Mesothelial cell of epicardium (in vitro differentiated cells): ENCODE data around the gene ASIC5. TPM values are rescaled to one million over a fixed set of nuclear protein-coding genes. Genes with fewer than 3 reads are reported as not detected.
"Not testable (repeated sequence)": the region's sequence is repeated elsewhere in the genome, so short reads cannot be mapped to it uniquely, and the experiment has no call there.

Experiments used
- DNase-seq, 2 experiments: peaks; one replicate each; pipeline ENCODE4 v3.0.0; 2021; ENCODE audit warnings: low spot score in 2 of 2; ENCODE audit not compliant: unreplicated experiment in 2 of 2
- H3K27ac Mint-ChIP-seq: 2 replicates; pipeline ENCODE4 v1.8.0; 2021; ENCODE audit warnings: mixed read lengths
- H3K27me3 Mint-ChIP-seq: 2 replicates; pipeline ENCODE4 v1.8.0; 2021; ENCODE audit warnings: low read depth, mixed read lengths
- H3K36me3 Mint-ChIP-seq: 2 replicates; pipeline ENCODE4 v1.8.0; 2021; ENCODE audit warnings: mixed read lengths
- H3K4me1 Mint-ChIP-seq: 2 replicates; pipeline ENCODE4 v1.8.0; 2021; ENCODE audit warnings: mixed read lengths
- H3K4me3 Mint-ChIP-seq: 2 replicates; pipeline ENCODE4 v1.8.0; 2021; ENCODE audit warnings: mild to moderate bottlenecking, moderate library complexity, mixed read lengths
- H3K9me3 Mint-ChIP-seq: 2 replicates; pipeline ENCODE4 v1.8.0; 2021; ENCODE audit warnings: mixed read lengths
- CTCF ChIP-seq: fragments of 200-600 bp; sonication (generic); IDR thresholded peaks from one replicate; pipeline ENCODE4 v1.5.0; 2021; ENCODE audit warnings: antibody characterized with exemption; ENCODE audit not compliant: unreplicated experiment
- total RNA-seq: library from RNA; stranded (reverse); gene quantifications from 3 replicates; pipeline ENCODE4 v1.2.1, GENCODE V29; 2021

Gene ASIC5
- total RNA-seq, 1 donor from 2014 or later: not detected

- H3K4me1 Mint-ChIP-seq: peaks cover 26% of the 10 kb centered on the region
- H3K9me3 Mint-ChIP-seq: peaks cover 11% of the 10 kb centered on the region
- no peaks in the 10 kb centered on the region for H3K27me3 Mint-ChIP-seq
- no peak for TF ChIP-seq CTCF
- peak overlapping the region; percentile 40 for H3K27ac Mint-ChIP-seq
- H3K36me3 Mint-ChIP-seq: peaks cover 7% of the 10 kb centered on the region
- H3K4me3 Mint-ChIP-seq: no peak overlapping the region
- no peak for DNase-seq
Measured at GRCh38 chr4:155900381-155900780, 34.3 kb upstream of the ASIC5 start.

- no peak overlapping the region for H3K4me3 Mint-ChIP-seq
- TF ChIP-seq CTCF: no peak
- DNase-seq: no peak
- peaks cover 22% of the 10 kb centered on the region for H3K4me1 Mint-ChIP-seq
- peak overlapping the region; percentile 81 for H3K27ac Mint-ChIP-seq
- peaks cover 7% of the 10 kb centered on the region for H3K36me3 Mint-ChIP-seq
- no peaks in the 10 kb centered on the region for H3K27me3 Mint-ChIP-seq
- H3K9me3 Mint-ChIP-seq: peaks cover 14% of the 10 kb centered on the region
Measured at GRCh38 chr4:155899891-155900290, 33.8 kb upstream of the ASIC5 start.

- not testable (repeated sequence) for H3K36me3 Mint-ChIP-seq, DNase-seq, H3K27ac Mint-ChIP-seq, H3K4me3 Mint-ChIP-seq, H3K27me3 Mint-ChIP-seq
- peaks cover 20% of the 10 kb centered on the region for H3K9me3 Mint-ChIP-seq
- peaks cover 11% of the 10 kb centered on the region for H3K4me1 Mint-ChIP-seq
Measured at GRCh38 chr4:155898371-155898770, 32.3 kb upstream of the ASIC5 start.

DNA sequence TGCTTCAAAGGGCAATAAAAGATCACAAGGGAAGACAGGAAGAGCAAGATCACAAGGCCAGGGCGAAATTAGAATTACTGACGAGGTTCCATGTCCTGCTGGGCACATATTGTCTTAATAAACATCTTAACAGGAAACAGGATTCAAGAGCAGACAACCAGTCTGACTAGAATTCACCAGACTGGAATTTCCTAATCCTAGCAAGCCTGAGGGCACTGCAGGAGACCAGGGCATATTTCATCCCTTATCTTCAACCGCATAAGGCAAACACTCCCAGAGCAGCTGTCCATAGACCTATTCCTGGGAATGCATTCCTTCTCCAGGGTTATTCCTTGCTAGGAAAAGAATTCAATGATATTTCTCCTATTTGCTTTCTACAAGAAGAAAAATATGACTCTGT, 25.0 kb upstream of the ASIC5 start:
- Mint-ChIP-seq H3K4me1 (peaks cover 6% of the 10 kb centered on the region), H3K9me3 (peaks cover 37% of the 10 kb centered on the region), H3K27me3 (no peaks in the 10 kb centered on the region), H3K4me3 (no peak overlapping the region), H3K27ac (no peak overlapping the region), H3K36me3 (peaks cover 4% of the 10 kb centered on the region)
- no peak for TF ChIP-seq CTCF
- no peak for DNase-seq

DNA sequence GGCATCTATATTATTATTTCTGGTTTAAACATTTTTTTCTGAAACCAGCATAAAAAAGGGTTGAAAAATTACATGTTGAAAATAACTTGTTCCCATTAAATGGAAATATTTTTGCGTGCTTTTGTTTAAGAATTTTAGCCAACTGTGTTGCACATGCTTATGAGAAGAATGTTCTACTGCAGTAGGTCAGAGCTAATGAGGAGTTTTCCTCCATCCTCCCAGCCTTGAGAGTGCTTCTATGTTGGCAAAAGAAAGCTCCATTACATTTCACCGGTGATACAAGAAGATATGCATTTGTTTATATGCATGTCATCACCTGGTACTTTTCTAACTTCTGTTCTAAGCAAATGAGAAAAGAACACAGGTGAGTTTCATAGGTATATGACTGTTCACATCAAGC, 23.9 kb upstream of the ASIC5 start:
- Mint-ChIP-seq H3K4me3 (no peak overlapping the region), H3K36me3 (peaks cover 4% of the 10 kb centered on the region), H3K27ac (no peak overlapping the region), H3K27me3 (no peaks in the 10 kb centered on the region), H3K4me1 (peaks cover 6% of the 10 kb centered on the region), H3K9me3 (peaks cover 31% of the 10 kb centered on the region)
- no peak for DNase-seq
- TF ChIP-seq CTCF: no peak

DNA sequence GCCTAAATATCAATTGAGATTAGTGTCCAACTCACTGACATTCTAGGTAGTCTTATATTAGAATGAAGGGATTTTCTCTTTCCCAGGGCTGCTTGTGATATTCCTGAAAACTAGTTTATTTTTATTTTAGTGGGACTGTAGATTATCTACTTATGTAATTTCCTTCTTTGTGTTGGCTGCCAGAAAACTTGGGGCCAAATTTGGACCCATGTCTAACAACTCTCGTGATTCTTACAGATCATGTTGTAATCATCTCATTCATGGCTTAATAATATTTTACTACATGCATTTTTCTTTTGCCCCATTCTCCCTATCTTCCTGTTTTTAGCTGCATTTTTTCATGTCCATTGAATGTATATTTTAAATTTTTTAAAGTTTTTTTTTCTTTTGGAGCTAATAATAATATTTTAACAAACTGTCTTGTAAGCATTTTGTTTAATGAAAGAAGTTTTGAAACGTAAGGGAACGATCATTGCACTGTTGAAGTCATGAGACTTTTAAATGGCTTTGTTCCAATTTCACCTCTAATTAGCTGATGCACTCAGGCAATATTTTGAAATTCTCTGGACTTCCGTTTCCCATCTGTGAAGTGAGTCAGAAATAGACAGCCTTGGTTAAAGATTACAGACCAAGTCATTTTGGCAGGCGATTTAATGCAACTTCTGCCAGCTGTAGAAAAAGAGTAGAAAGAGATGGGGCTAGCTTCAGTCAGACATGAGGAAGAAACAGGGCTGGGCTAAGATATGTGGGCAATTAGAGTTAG, 23.1 kb upstream of the ASIC5 start:
- TF ChIP-seq CTCF: no peak
- Mint-ChIP-seq H3K4me1 (peaks cover 6% of the 10 kb centered on the region), H3K36me3 (peaks cover 4% of the 10 kb centered on the region), H3K27me3 (no peaks in the 10 kb centered on the region), H3K27ac (peak overlapping the region; percentile 73), H3K4me3 (no peak overlapping the region), H3K9me3 (peaks cover 28% of the 10 kb centered on the region)
- DNase-seq: no peak
